A549 (cell line): ENCODE results near the gene UTP15.

Experiments
- CTCF ChIP-seq: fragments of >200 bp; sonication (Bioruptor Twin); formaldehyde crosslinking; IDR thresholded peaks from 3 replicates; pipeline ENCODE4 v1.5.1; 2016
- MAX ChIP-seq: IDR thresholded peaks from 2 replicates; pipeline ENCODE4 v1.6.1; 2012
- POLR2A ChIP-seq: IDR thresholded peaks from 2 replicates; pipeline ENCODE4 v1.6.1; 2012; ENCODE audit warnings: mild to moderate bottlenecking, low read length
- RAD21 ChIP-seq, 2 experiments: fragments of >200 bp in 1 of 2; sonication (Bioruptor Twin) in 1 of 2; formaldehyde crosslinking in 1 of 2; IDR thresholded peaks in 1 of 2; conservative IDR thresholded peaks in 1 of 2; 2 replicates in 1 of 2; 3 replicates in 1 of 2; pipeline ENCODE4 v1.6.1; 2012 to 2018; ENCODE audit warnings: inconsistent platforms in 1 of 2

- TF ChIP-seq CTCF (no peak), RAD21 (conservative IDR thresholded peaks at IDR 0.05 in 1 of 2, IDR thresholded peaks at IDR 0.05 in 1 of 2) (no peak), POLR2A (no peak), MAX (peak; percentile 38; the same call in 1 of the 2 replicates)
Measured at GRCh38 chr5:73605223-73606087, 39.9 kb downstream of the UTP15 start.
